B cell (primary cell): ENCODE measurements around the gene SELENBP1. TPM values are rescaled to one million over a fixed set of nuclear protein-coding genes. Genes with fewer than 3 reads are reported as not detected.
"Not testable (repeated sequence)": the region's sequence is repeated elsewhere in the genome, so short reads cannot be mapped to it uniquely, and the experiment has no call there.

ENCODE experiments used
- ATAC-seq: fragments of 200-7000 bp; cut with Tn5 transposase; one replicate; pipeline ENCODE4 v1.10.0; 2021; ENCODE audit warnings: low read depth, mild to moderate bottlenecking, moderate number of reproducible peaks, moderate library complexity
- CTCF ChIA-PET: fragments of 350-600 bp; sonication (Branson Sonifier 250); formaldehyde crosslinking; loops from one replicate; lab custom pipeline; 2021; ENCODE audit warnings: antibody characterized with exemption, inconsistent platforms; lab: Charles Lee
- POLR2A ChIA-PET: fragments of 350-600 bp; sonication (Branson Sonifier 250); formaldehyde crosslinking; loops from one replicate; lab custom pipeline; 2021; ENCODE audit warnings: antibody characterized with exemption; lab: Charles Lee
- DNase-seq: peaks from one replicate; pipeline ENCODE4 v3.0.0; 2013
- H2AFZ ChIP-seq: 2 replicates; pipeline ENCODE4 v1.6.1; 2012; ENCODE audit warnings: mild to moderate bottlenecking, low read depth, low read length; ENCODE audit not compliant: insufficient read depth, poor library complexity, severe bottlenecking
- H3K27ac ChIP-seq, 2 donors: 1 replicate in 1 of 2; 2 replicates in 1 of 2; pipeline ENCODE4 v1.5.1; 2012 to 2013; ENCODE audit warnings: low read length in 2 of 2, mild to moderate bottlenecking in 2 of 2, moderate library complexity in 1 of 2
- H3K27me3 ChIP-seq, 4 experiments: fragments of 200-600 bp in 1 of 4; sonication (generic) in 1 of 4; replicated peaks in 1 of 4; 1 replicate in 2 of 4; 2 replicates in 2 of 4; pipeline versions ENCODE4 v1.6.1 to v1.7.0; 2013 to 2016; ENCODE audit warnings: low read length in 3 of 4, mild to moderate bottlenecking in 2 of 4, mixed read lengths in 1 of 4, moderate library complexity in 1 of 4; ENCODE audit not compliant: insufficient read depth in 4 of 4, control insufficient read depth in 3 of 4; ENCODE audit errors: control extremely low read depth in 1 of 4
- H3K36me3 ChIP-seq, 2 experiments: replicated peaks in 1 of 2; 1 replicate in 1 of 2; 2 replicates in 1 of 2; pipeline versions ENCODE4 v1.6.1 to v1.7.1; 2013; ENCODE audit warnings: low read length in 1 of 2; ENCODE audit not compliant: insufficient read depth in 2 of 2, control insufficient read depth in 1 of 2; ENCODE audit errors: control extremely low read depth in 1 of 2, extremely low read depth in 1 of 2
- H3K4me1 ChIP-seq, 2 donors: fragments of 200-600 bp in 1 of 2; sonication (generic) in 1 of 2; 1 replicate in 1 of 2; 2 replicates in 1 of 2; pipeline versions ENCODE4 v1.5.1 to v1.6.1; 2013 to 2017; ENCODE audit warnings: low read length in 2 of 2; ENCODE audit not compliant: control insufficient read depth in 2 of 2, insufficient read depth in 2 of 2
- H3K4me2 ChIP-seq: replicated peaks from 2 replicates; pipeline ENCODE3; 2012; ENCODE audit warnings: mild to moderate bottlenecking, low read depth, low read length; ENCODE audit not compliant: poor library complexity, severe bottlenecking
- H3K4me3 ChIP-seq, 5 experiments: fragments of 200-600 bp in 1 of 5; sonication (generic) in 1 of 5; 1 replicate in 3 of 5; 2 replicates in 2 of 5; pipeline versions ENCODE4 v1.5.1 to v1.7.0; 2011 to 2016; ENCODE audit warnings: low read length in 4 of 5, mild to moderate bottlenecking in 4 of 5, low read depth in 2 of 5, control low read depth in 1 of 5, moderate library complexity in 1 of 5; ENCODE audit not compliant: insufficient read depth in 1 of 5; ENCODE audit errors: control extremely low read depth in 1 of 5, extremely low read depth in 1 of 5
- H3K79me2 ChIP-seq: fragments of 200-600 bp; sonication (generic); one replicate; pipeline ENCODE4 v1.6.0; 2016; ENCODE audit warnings: low read length; ENCODE audit not compliant: control insufficient read depth, insufficient read depth
- H3K9ac ChIP-seq: fragments of 200-600 bp; sonication (generic); 2 replicates; pipeline ENCODE4 v1.6.1; 2017; ENCODE audit warnings: mild to moderate bottlenecking, low read length, moderate library complexity
- H3K9me3 ChIP-seq, 3 donors: one replicate each; pipeline versions ENCODE4 v1.6.1 to v1.7.1; 2013; ENCODE audit warnings: low read length in 2 of 3; ENCODE audit not compliant: control insufficient read depth in 2 of 3, insufficient read depth in 1 of 3; ENCODE audit errors: control extremely low read depth in 1 of 3
- H4K20me1 ChIP-seq: 2 replicates; pipeline ENCODE4 v1.6.0; 2012; ENCODE audit warnings: mild to moderate bottlenecking, low read length; ENCODE audit not compliant: insufficient read depth, control insufficient read depth, poor library complexity, severe bottlenecking
- H3K27ac Mint-ChIP-seq: one replicate; pipeline ENCODE4 v1.8.0; 2021; ENCODE audit warnings: mixed read lengths
- H3K27me3 Mint-ChIP-seq: one replicate; pipeline ENCODE4 v1.8.0; 2021; ENCODE audit warnings: mixed read lengths
- H3K4me1 Mint-ChIP-seq: one replicate; pipeline ENCODE4 v1.8.0; 2021; ENCODE audit warnings: mixed read lengths
- H3K4me3 Mint-ChIP-seq: one replicate; pipeline ENCODE4 v1.8.0; 2021; ENCODE audit warnings: mixed read lengths
- H3K9me3 Mint-ChIP-seq: one replicate; pipeline ENCODE4 v1.8.0; 2022; ENCODE audit warnings: mixed read lengths; ENCODE audit not compliant: insufficient read depth
- CTCF ChIP-seq: fragments of 200-600 bp; IDR thresholded peaks from one replicate; pipeline ENCODE4 v1.8.0; 2022; ENCODE audit warnings: antibody characterized with exemption, mild to moderate bottlenecking
- EZH2 ChIP-seq: IDR thresholded peaks from 2 replicates; pipeline ENCODE4 v1.6.1; 2012; ENCODE audit warnings: borderline replicate concordance, low read depth, mild to moderate bottlenecking, moderate library complexity, low read length; ENCODE audit not compliant: insufficient read depth, poor library complexity, severe bottlenecking
- WGBS: methylation state at CpG from one replicate; pipeline ENCODE4 v1.1.5; 2013; ENCODE audit warnings: missing lambda C conversion rate; ENCODE audit not compliant: insufficient coverage; 5-methylcytosine and 5-hydroxymethylcytosine counted together
- intact Hi-C: fragments of 100-400 bp; cut with micrococcal nuclease; formaldehyde crosslinking; loops from one replicate; pipeline ENCODE4 v1.10.0; 2022
- polyA plus RNA-seq: library from polyadenylated mRNA; depleted of rRNA; stranded (reverse); fragments of >200 nt; gene quantifications from 2 replicates; pipeline ENCODE4 v1.2.3, GENCODE V29; 2012
- total RNA-seq, 2 donors: library from RNA; stranded (reverse); fragments of 120-200 nt in 1 of 2; gene quantifications; 1 replicate in 1 of 2; 2 replicates in 1 of 2; pipeline versions ENCODE4 v1.2.3 to v1.2.4, GENCODE V29; 2013 to 2022

Gene SELENBP1
- total and polyA plus RNA-seq, 2 donors (not counting 1 experiment from before 2014, with no cell fraction given): 0.37 TPM; not detected in 1

GRCh38 chr1:151399324-151400171, 27.0 kb upstream of the SELENBP1 start, which contains the start of gene PSMB4:
PSMB4 (plus strand) TSS chr1:151399573; CDS start chr1:151399588, 15 bp downstream.
- Histone ChIP-seq H3K36me3 (peaks cover 2 to 32% of the 10 kb centered on the region in 2 experiments), H3K9ac (peak within 1 kb of the TSS; percentile 99), H3K27ac (peak within 1 kb of the TSS; percentile 88 to 95), H2AFZ (peak within 1 kb of the TSS; percentile 82), H3K27me3 (no peaks in the 10 kb centered on the region), H3K9me3 (no peaks in the 10 kb centered on the region), H4K20me1 (peaks cover 12% of the 10 kb centered on the region), H3K79me2 (peaks cover 14% of the 10 kb centered on the region), H3K4me2 (peak within 1 kb of the TSS; percentile 91), H3K4me3 (peak within 1 kb of the TSS; percentile 91 to 97 (median 92)), H3K4me1 (peaks cover 8 to 21% of the 10 kb centered on the region in 2 donors)
- H3K9me3 Mint-ChIP-seq: no peaks in the 10 kb centered on the region
- TF ChIP-seq CTCF (peak; percentile 37), EZH2 (no peak)
- H3K4me1 Mint-ChIP-seq: peaks cover 26% of the 10 kb centered on the region
- ChIA-PET CTCF (interaction anchor here (0.6 to 6.2 kb wide), 5 partner anchors 52 to 98 kb away, joined by 3 to 28 read pairs (median 10); partner anchors contain the start of genes PI4KB and POGZ), POLR2A (interaction anchor here (0.5 to 2.2 kb wide), 6 partner anchors 12 to 342 kb away, joined by 3 to 18 read pairs (median 4); partner anchors contain the start of genes PI4KB and RFX5)
- peak within 1 kb of the TSS; percentile 93 for H3K4me3 Mint-ChIP-seq
- H3K27me3 Mint-ChIP-seq: no peaks in the 10 kb centered on the region
- peak within 1 kb of the TSS; percentile 95 for H3K27ac Mint-ChIP-seq
- peak; percentile 94 for ATAC-seq
- WGBS: under 1% methylated on average over 61 of the region's 63 CpGs
- intact Hi-C loops: loop anchor here (1.0 to 5.0 kb wide), 9 partner anchors 52 to 439 kb away; partner anchors contain the start of genes C2CD4D, POGZ, PSMD4 and RFX5
- peak; percentile 93 for DNase-seq

- H3K27me3 Mint-ChIP-seq, H3K36me3 ChIP-seq, H3K27ac ChIP-seq, H3K4me2 ChIP-seq, H3K9me3 ChIP-seq, CTCF ChIA-PET, POLR2A ChIA-PET, H3K27ac Mint-ChIP-seq, H3K9me3 Mint-ChIP-seq, H3K9ac ChIP-seq, H3K4me3 Mint-ChIP-seq, H3K4me3 ChIP-seq, ATAC-seq, H2AFZ ChIP-seq, H3K27me3 ChIP-seq, DNase-seq: not testable (repeated sequence)
- peaks cover 14% of the 10 kb centered on the region for H3K79me2 ChIP-seq
- peaks cover 25% of the 10 kb centered on the region for H3K4me1 Mint-ChIP-seq
- H3K4me1 ChIP-seq: peaks cover 8 to 21% of the 10 kb centered on the region in 2 donors
- intact Hi-C loops: loop anchor here (5.0 kb wide), 1 partner anchor 216 kb away; the partner anchor contains the start of gene SNX27
- H4K20me1 ChIP-seq: peaks cover 12% of the 10 kb centered on the region
- 100% methylated on average over 2 of the region's 5 CpGs for WGBS
These were observed 23.8 kb upstream of the SELENBP1 start for GRCh38 chr1:151396265-151396664.
